HEK293 (cell line): ENCODE data around the gene UBE3B.

ENCODE experiments used
- CTCF ChIA-PET: fragments of 350-600 bp; formaldehyde crosslinking; extraction: SDS; loops from one replicate; lab custom pipeline; 2021; ENCODE audit warnings: antibody characterized with exemption; lab: Yijun Ruan, JAX
- POLR2A ChIA-PET: fragments of 300-600 bp; formaldehyde crosslinking; extraction: SDS; loops from one replicate; lab custom pipeline; 2020; ENCODE audit warnings: antibody characterized with exemption, inconsistent platforms; lab: Yijun Ruan, JAX
- H3K27ac ChIP-seq: fragments of 200-500 bp; sonication (Bioruptor generic); 2 replicates; pipeline ENCODE4 v1.5.1; 2014; ENCODE audit warnings: low read depth, low read length, control low read depth, inconsistent platforms; ENCODE audit errors: extremely low read depth
- H3K36me3 ChIP-seq, 2 experiments: fragments of 200-500 bp in 1 of 2; sonication (Bioruptor generic) in 1 of 2; 1 replicate in 1 of 2; 2 replicates in 1 of 2; pipeline ENCODE4 v1.5.1; 2014 to 2017; ENCODE audit warnings: inconsistent platforms in 2 of 2, low read length in 2 of 2; ENCODE audit not compliant: control insufficient read depth in 2 of 2, insufficient read depth in 1 of 2
- H3K4me1 ChIP-seq: fragments of 200-500 bp; sonication (Bioruptor generic); 2 replicates; pipeline ENCODE4 v1.5.1; 2014; ENCODE audit warnings: mild to moderate bottlenecking, low read length, inconsistent platforms; ENCODE audit not compliant: control insufficient read depth, insufficient read depth
- H3K4me3 ChIP-seq: 2 replicates; pipeline ENCODE4 v1.5.1; 2011; ENCODE audit warnings: low read depth, mild to moderate bottlenecking, control low read depth, low read length, moderate library complexity
- H3K9me3 ChIP-seq: fragments of 200-500 bp; sonication (Bioruptor generic); 2 replicates; pipeline ENCODE4 v1.5.1; 2014; ENCODE audit warnings: low read depth, low read length, inconsistent platforms; ENCODE audit not compliant: control insufficient read depth, insufficient read depth
- ELK4 ChIP-seq: IDR thresholded peaks from 2 replicates; pipeline ENCODE4 v1.6.1; 2011; ENCODE audit warnings: mild to moderate bottlenecking, low read depth, low read length, borderline replicate concordance
- GLIS2 ChIP-seq: fragments of 450-650 bp; formaldehyde crosslinking; IDR thresholded peaks from 2 replicates; pipeline ENCODE4 v1.5.1; 2016; ENCODE audit warnings: missing biosample characterization, missing genetic modification characterization
- KLF10 ChIP-seq: fragments of 450-650 bp; IDR thresholded peaks from 2 replicates; pipeline ENCODE4 v1.5.1; 2018; ENCODE audit warnings: missing biosample characterization, mild to moderate bottlenecking, missing genetic modification characterization
- KLF8 ChIP-seq: fragments of 450-650 bp; formaldehyde crosslinking; IDR thresholded peaks from 2 replicates; pipeline ENCODE4 v1.5.1; 2016; ENCODE audit warnings: missing biosample characterization, missing genetic modification characterization
- KLF9 ChIP-seq: fragments of 450-650 bp; formaldehyde crosslinking; IDR thresholded peaks from 2 replicates; pipeline ENCODE4 v1.5.1; 2016; ENCODE audit warnings: missing biosample characterization, missing genetic modification characterization, low read depth
- ZNF112 ChIP-seq: fragments of 450-650 bp; formaldehyde crosslinking; IDR thresholded peaks from 2 replicates; pipeline ENCODE4 v1.5.0; 2017; ENCODE audit warnings: missing biosample characterization, missing genetic modification characterization
- ZNF133 ChIP-seq: fragments of 450-650 bp; formaldehyde crosslinking; IDR thresholded peaks from 2 replicates; pipeline ENCODE4 v1.5.1; 2016; ENCODE audit warnings: missing biosample characterization, missing genetic modification characterization
- ZNF514 ChIP-seq: fragments of 450-650 bp; formaldehyde crosslinking; IDR thresholded peaks from 2 replicates; pipeline ENCODE4 v1.5.1; 2016; ENCODE audit warnings: missing biosample characterization, missing genetic modification characterization
- ZNF518A ChIP-seq: fragments of 450-650 bp; formaldehyde crosslinking; conservative IDR thresholded peaks from 2 replicates; pipeline ENCODE4 v1.5.1; 2016; ENCODE audit warnings: low read depth, missing biosample characterization, missing genetic modification characterization
- ZNF548 ChIP-seq: fragments of 450-650 bp; formaldehyde crosslinking; IDR thresholded peaks from 2 replicates; pipeline ENCODE4 v1.5.1; 2016; ENCODE audit warnings: missing biosample characterization, missing genetic modification characterization
- ZNF558 ChIP-seq: fragments of 450-650 bp; formaldehyde crosslinking; IDR thresholded peaks from 2 replicates; pipeline ENCODE4 v1.5.1; 2016; ENCODE audit warnings: missing biosample characterization, missing genetic modification characterization
- ZNF600 ChIP-seq: fragments of 450-650 bp; formaldehyde crosslinking; IDR thresholded peaks from 2 replicates; pipeline ENCODE4 v1.5.1; 2016; ENCODE audit warnings: missing biosample characterization, missing genetic modification characterization
- ZNF626 ChIP-seq: fragments of 450-650 bp; sonication (Bioruptor Pico); formaldehyde crosslinking; IDR thresholded peaks from 2 replicates; pipeline ENCODE4 v1.5.1; 2018; ENCODE audit warnings: missing biosample characterization, missing genetic modification characterization, inconsistent platforms
- ZNF670 ChIP-seq: fragments of 450-650 bp; formaldehyde crosslinking; IDR thresholded peaks from 2 replicates; pipeline ENCODE4 v1.5.1; 2016; ENCODE audit warnings: missing biosample characterization, missing genetic modification characterization, low read depth
- ZNF837 ChIP-seq: fragments of 450-650 bp; formaldehyde crosslinking; IDR thresholded peaks from 2 replicates; pipeline ENCODE4 v1.5.1; 2016; ENCODE audit warnings: missing biosample characterization, missing genetic modification characterization
- TF ChIP-seq, protein P1 (sequence below): fragments of 450-650 bp; formaldehyde crosslinking; IDR thresholded peaks from 2 replicates; pipeline ENCODE4 v1.5.1; 2016; ENCODE audit warnings: missing biosample characterization, missing genetic modification characterization
- TF ChIP-seq, protein P2 (sequence below): fragments of 450-650 bp; formaldehyde crosslinking; IDR thresholded peaks from 2 replicates; pipeline ENCODE4 v1.5.1; 2016; ENCODE audit warnings: missing biosample characterization, missing genetic modification characterization
- TF ChIP-seq, protein P3 (sequence below): fragments of 450-650 bp; formaldehyde crosslinking; IDR thresholded peaks from 2 replicates; pipeline ENCODE4 v1.5.1; 2016; ENCODE audit warnings: missing biosample characterization, missing genetic modification characterization
- TF ChIP-seq, protein P4 (sequence below): fragments of 450-650 bp; formaldehyde crosslinking; IDR thresholded peaks from 2 replicates; pipeline ENCODE4 v1.5.1; 2017; ENCODE audit warnings: missing biosample characterization, missing genetic modification characterization

Gene UBE3B

GRCh38 chr12:109455706-109456105 is 21.7 kb upstream of the UBE3B start (continued):
- TF ChIP-seq ZNF518A (tag by site-specific recombination) (no peak), ZNF837 (tag by site-specific recombination) (no peak)

DNA sequence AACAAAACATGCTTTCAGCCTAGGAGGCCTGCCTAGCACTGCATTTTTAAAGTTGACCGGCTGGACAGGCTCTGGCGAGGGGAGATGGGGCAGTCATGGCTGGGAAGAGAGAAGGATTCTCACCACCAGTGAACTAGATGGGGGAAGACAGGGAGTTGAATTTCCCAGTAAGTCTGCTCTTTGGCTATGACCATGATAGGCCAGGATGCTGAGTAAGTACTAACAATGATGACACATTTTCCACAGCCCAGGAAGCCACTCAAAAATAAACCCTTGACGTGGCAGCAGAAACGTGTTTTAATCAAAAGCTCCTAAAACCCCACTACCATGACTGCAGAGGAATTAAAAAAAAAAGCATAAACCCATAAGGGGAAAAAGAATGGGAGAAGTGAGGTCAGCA is 19.3 kb upstream of the UBE3B start:
- POLR2A ChIA-PET, result no interaction called here
- H3K27ac ChIP-seq, result no peak overlapping the region

GRCh38 chr12:109458771-109459208 is 18.6 kb upstream of the UBE3B start:
- TF ChIP-seq ZNF133 (tag by site-specific recombination), result no peak
- no peak for TF ChIP-seq ZNF112 (tag by site-specific recombination)
- TF ChIP-seq, protein P1, sequence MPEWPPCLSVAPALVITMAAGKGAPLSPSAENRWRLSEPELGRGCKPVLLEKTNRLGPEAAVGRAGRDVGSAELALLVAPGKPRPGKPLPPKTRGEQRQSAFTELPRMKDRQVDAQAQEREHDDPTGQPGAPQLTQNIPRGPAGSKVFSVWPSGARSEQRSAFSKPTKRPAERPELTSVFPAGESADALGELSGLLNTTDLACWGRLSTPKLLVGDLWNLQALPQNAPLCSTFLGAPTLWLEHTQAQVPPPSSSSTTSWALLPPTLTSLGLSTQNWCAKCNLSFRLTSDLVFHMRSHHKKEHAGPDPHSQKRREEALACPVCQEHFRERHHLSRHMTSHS (tag by site-specific recombination), result no peak
- TF ChIP-seq, protein P2, sequence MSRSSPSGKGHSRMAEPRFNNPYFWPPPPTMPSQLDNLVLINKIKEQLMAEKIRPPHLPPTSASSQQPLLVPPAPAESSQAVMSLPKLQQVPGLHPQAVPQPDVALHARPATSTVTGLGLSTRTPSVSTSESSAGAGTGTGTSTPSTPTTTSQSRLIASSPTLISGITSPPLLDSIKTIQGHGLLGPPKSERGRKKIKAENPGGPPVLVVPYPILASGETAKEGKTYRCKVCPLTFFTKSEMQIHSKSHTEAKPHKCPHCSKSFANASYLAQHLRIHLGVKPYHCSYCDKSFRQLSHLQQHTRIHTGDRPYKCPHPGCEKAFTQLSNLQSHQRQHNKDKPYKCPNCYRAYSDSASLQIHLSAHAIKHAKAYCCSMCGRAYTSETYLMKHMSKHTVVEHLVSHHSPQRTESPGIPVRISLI, result no peak
- TF ChIP-seq, protein P3, sequence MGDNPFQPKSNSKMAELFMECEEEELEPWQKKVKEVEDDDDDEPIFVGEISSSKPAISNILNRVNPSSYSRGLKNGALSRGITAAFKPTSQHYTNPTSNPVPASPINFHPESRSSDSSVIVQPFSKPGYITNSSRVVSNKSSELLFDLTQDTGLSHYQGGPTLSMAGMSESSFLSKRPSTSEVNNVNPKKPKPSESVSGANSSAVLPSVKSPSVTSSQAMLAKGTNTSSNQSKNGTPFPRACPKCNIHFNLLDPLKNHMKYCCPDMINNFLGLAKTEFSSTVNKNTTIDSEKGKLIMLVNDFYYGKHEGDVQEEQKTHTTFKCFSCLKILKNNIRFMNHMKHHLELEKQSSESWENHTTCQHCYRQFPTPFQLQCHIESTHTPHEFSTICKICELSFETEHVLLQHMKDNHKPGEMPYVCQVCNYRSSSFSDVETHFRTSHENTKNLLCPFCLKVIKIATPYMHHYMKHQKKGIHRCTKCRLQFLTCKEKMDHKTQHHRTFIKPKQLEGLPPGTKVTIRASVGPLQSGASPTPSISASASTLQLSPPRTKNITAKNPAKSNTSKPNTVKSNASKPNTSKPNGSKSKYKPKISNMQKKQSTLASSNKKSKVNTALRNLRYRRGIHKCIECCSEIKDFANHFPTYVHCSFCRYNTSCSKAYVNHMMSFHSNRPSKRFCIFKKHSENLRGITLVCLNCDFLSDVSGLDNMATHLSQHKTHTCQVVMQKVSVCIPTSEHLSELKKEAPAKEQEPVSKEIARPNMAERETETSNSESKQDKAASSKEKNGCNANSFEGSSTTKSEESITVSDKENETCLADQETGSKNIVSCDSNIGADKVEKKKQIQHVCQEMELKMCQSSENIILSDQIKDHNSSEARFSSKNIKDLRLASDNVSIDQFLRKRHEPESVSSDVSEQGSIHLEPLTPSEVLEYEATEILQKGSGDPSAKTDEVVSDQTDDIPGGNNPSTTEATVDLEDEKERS, result no peak
- no peak for TF ChIP-seq ZNF558 (tag by site-specific recombination)
- TF ChIP-seq KLF8, result no peak
- no peak for TF ChIP-seq ZNF514 (tag by site-specific recombination)
- TF ChIP-seq KLF10 (tag by site-specific recombination), result no peak
- ChIA-PET POLR2A (no interaction called here), CTCF (interaction anchor here (0.7 to 1.7 kb wide), 2 partner anchors 31 to 38 kb away, joined by 4 read pairs; no protein-coding TSS in a partner anchor)
- no peak overlapping the region for H3K4me3 ChIP-seq
- H3K36me3 ChIP-seq, result peaks cover 25 to 55% of the 10 kb centered on the region in 2 experiments
- H3K9me3 ChIP-seq, result no peaks in the 10 kb centered on the region
- H3K4me1 ChIP-seq, result peaks cover 17% of the 10 kb centered on the region
- no peak overlapping the region for H3K27ac ChIP-seq

More for the DNA sequence above, 19.3 kb upstream of the UBE3B start:
- Histone ChIP-seq H3K9me3 (no peaks in the 10 kb centered on the region), H3K4me1 (peaks cover 10% of the 10 kb centered on the region), H3K36me3 (peaks cover 29 to 62% of the 10 kb centered on the region in 2 experiments), H3K4me3 (no peak overlapping the region)
- TF ChIP-seq ZNF670 (tag by site-specific recombination) (no peak), ELK4 (no peak), ZNF600 (no peak), GLIS2 (no peak), ZNF626 (no peak), ZNF548 (tag by site-specific recombination) (no peak), KLF9 (tag by site-specific recombination) (no peak)
- TF ChIP-seq, protein P4, sequence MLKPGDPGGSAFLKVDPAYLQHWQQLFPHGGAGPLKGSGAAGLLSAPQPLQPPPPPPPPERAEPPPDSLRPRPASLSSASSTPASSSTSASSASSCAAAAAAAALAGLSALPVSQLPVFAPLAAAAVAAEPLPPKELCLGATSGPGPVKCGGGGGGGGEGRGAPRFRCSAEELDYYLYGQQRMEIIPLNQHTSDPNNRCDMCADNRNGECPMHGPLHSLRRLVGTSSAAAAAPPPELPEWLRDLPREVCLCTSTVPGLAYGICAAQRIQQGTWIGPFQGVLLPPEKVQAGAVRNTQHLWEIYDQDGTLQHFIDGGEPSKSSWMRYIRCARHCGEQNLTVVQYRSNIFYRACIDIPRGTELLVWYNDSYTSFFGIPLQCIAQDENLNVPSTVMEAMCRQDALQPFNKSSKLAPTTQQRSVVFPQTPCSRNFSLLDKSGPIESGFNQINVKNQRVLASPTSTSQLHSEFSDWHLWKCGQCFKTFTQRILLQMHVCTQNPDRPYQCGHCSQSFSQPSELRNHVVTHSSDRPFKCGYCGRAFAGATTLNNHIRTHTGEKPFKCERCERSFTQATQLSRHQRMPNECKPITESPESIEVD (tag by site-specific recombination), result no peak
- CTCF ChIA-PET, result interaction anchor here (0.6 to 1.7 kb wide), 4 partner anchors 25 to 126 kb away, joined by 3 to 4 read pairs (median 4); no protein-coding TSS in a partner anchor
